Testis (tissue), 2 donors: Measurements from ENCODE around the gene PEX10.

Experiments used
- POLR2A ChIP-seq: fragments of 450-650 bp; IDR thresholded peaks from one replicate; pipeline ENCODE4 v1.6.1; 2017; ENCODE audit warnings: antibody characterized with exemption, mild to moderate bottlenecking, moderate library complexity
- TF ChIP-seq, protein P1 (sequence below), 3 experiments: fragments of 450-650 bp in 2 of 3; fragments of 200-600 bp in 1 of 3; sonication (generic) in 1 of 3; IDR thresholded peaks; one replicate each; pipeline ENCODE4 v1.5.1; 2016 to 2019; ENCODE audit warnings: antibody characterized with exemption in 3 of 3, mild to moderate bottlenecking in 2 of 3, moderate library complexity in 1 of 3

DNA sequence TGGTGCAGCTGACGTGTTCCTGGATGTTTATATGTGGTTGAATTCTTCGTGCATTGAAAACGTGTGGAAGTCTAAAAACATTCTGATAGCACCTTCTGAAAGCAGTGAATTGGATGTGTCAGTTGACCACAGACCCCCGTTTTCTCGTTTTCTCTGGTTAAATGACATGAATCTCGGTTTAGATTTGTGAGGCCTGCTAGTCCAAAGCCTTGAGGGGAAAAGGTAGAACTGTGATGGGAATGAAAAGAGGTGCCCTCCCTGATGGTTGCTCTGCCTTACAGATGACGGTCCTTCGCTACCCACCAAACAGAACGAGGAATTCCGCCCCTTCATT is 11.8 kb downstream of the PEX10 start:
- TF ChIP-seq, protein P1, sequence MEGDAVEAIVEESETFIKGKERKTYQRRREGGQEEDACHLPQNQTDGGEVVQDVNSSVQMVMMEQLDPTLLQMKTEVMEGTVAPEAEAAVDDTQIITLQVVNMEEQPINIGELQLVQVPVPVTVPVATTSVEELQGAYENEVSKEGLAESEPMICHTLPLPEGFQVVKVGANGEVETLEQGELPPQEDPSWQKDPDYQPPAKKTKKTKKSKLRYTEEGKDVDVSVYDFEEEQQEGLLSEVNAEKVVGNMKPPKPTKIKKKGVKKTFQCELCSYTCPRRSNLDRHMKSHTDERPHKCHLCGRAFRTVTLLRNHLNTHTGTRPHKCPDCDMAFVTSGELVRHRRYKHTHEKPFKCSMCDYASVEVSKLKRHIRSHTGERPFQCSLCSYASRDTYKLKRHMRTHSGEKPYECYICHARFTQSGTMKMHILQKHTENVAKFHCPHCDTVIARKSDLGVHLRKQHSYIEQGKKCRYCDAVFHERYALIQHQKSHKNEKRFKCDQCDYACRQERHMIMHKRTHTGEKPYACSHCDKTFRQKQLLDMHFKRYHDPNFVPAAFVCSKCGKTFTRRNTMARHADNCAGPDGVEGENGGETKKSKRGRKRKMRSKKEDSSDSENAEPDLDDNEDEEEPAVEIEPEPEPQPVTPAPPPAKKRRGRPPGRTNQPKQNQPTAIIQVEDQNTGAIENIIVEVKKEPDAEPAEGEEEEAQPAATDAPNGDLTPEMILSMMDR (IDR thresholded peaks at IDR 0.05), result no peak
- TF ChIP-seq POLR2A, result no peak
